GM12878 (cell line): ENCODE data around the gene KPNA1. TPM values are rescaled to one million over a fixed set of nuclear protein-coding genes. Genes with fewer than 3 reads are reported as not detected.

Source experiments
- CEBPB ChIP-seq, 2 experiments: fragments of 150-350 bp in 1 of 2; IDR thresholded peaks; 2 replicates each; pipeline ENCODE4 v1.6.1; 2012 to 2014; ENCODE audit warnings: low read depth in 2 of 2, low read length in 2 of 2, borderline replicate concordance in 1 of 2, inconsistent platforms in 1 of 2
- CEBPZ ChIP-seq: fragments of 150-350 bp; IDR thresholded peaks from 2 replicates; pipeline ENCODE4 v1.6.1; 2016; ENCODE audit warnings: low read depth, low read length
- CHD1 ChIP-seq: IDR thresholded peaks from 2 replicates; pipeline ENCODE4 v1.6.1; 2012; ENCODE audit warnings: low read depth, low read length, improper control_type of control experiment
- CHD2 ChIP-seq: IDR thresholded peaks from 2 replicates; pipeline ENCODE4 v1.6.1; 2011; ENCODE audit warnings: low read depth, low read length, improper control_type of control experiment, borderline replicate concordance
- ELK1 ChIP-seq: IDR thresholded peaks from 2 replicates; pipeline ENCODE4 v1.6.1; 2012; ENCODE audit warnings: low read depth, low read length, improper control_type of control experiment
- FOS ChIP-seq: IDR thresholded peaks from 3 replicates; pipeline ENCODE4 v1.6.1; 2011; ENCODE audit warnings: borderline replicate concordance; ENCODE audit not compliant: insufficient read length; ENCODE audit errors: extremely low read depth
- HSF1 ChIP-seq: fragments of 150-350 bp; IDR thresholded peaks from 2 replicates; pipeline ENCODE4 v1.6.1; 2014; ENCODE audit warnings: mild to moderate bottlenecking, low read depth, low read length
- IRF4 ChIP-seq: IDR thresholded peaks from 2 replicates; pipeline ENCODE4 v1.6.1; 2011; ENCODE audit warnings: low read depth, low read length
- KLF5 ChIP-seq: fragments of 450-650 bp; IDR thresholded peaks from 2 replicates; pipeline ENCODE4 v1.6.1; 2014; ENCODE audit warnings: mild to moderate bottlenecking; ENCODE audit not compliant: partially characterized antibody
- NFXL1 ChIP-seq: fragments of 450-650 bp; IDR thresholded peaks from 2 replicates; pipeline ENCODE4 v1.6.1; 2017; ENCODE audit warnings: antibody characterized with exemption, mild to moderate bottlenecking, borderline replicate concordance
- PML ChIP-seq: IDR thresholded peaks from 2 replicates; pipeline ENCODE4 v1.6.1; 2012; ENCODE audit warnings: low read length, inconsistent platforms
- POU2F2 ChIP-seq: IDR thresholded peaks from 3 replicates; pipeline ENCODE4 v1.6.1; 2011; ENCODE audit warnings: low read depth, mild to moderate bottlenecking, low read length, borderline replicate concordance
- RUNX3 ChIP-seq: IDR thresholded peaks from 2 replicates; pipeline ENCODE4 v1.6.1; 2012; ENCODE audit warnings: low read length, inconsistent platforms
- USF2 ChIP-seq: IDR thresholded peaks from 2 replicates; pipeline ENCODE4 v1.6.1; 2011; ENCODE audit warnings: low read depth, low read length, improper control_type of control experiment, borderline replicate concordance
- ZNF384 ChIP-seq: IDR thresholded peaks from 2 replicates; pipeline ENCODE4 v1.6.1; 2012; ENCODE audit warnings: low read depth, mild to moderate bottlenecking, low read length, improper control_type of control experiment, borderline replicate concordance
- polyA plus RNA-seq, 11 experiments: library from polyadenylated mRNA; depleted of rRNA in 4 of 11; unstranded in 6 of 11; stranded (reverse) in 5 of 11; fragments of >200 nt; fragmentation: Nextera tagmentation in 4 of 11; fragmentation: Illumina TruSeq in 1 of 11; extraction: Ambion mirVana in 4 of 11; extraction: Trizol in 1 of 11; gene quantifications; 1 replicate in 1 of 11; 2 replicates in 10 of 11; pipeline versions ENCODE4 v1.2.1 to v1.2.3, GENCODE V29; 2011 to 2016; ENCODE audit warnings: inconsistent platforms in 2 of 11, missing spikeins in 2 of 11, low read depth in 1 of 11
- total RNA-seq, 4 experiments: library from RNA; depleted of rRNA in 3 of 4; stranded (reverse); fragments of >200 nt in 3 of 4; fragmentation: Illumina TruSeq in 1 of 4; extraction: Trizol in 1 of 4; gene quantifications; 2 replicates each; pipeline versions ENCODE4 v1.2.1 to v1.2.3, GENCODE V29; 2013 to 2021
- TF ChIP-seq, protein P1 (sequence below): fragments of 450-650 bp; IDR thresholded peaks from 2 replicates; pipeline ENCODE4 v1.6.1; 2017; ENCODE audit warnings: mild to moderate bottlenecking
- TF ChIP-seq, protein P2 (sequence below): IDR thresholded peaks from 2 replicates; pipeline ENCODE4 v1.6.1; 2012; ENCODE audit warnings: low read depth, low read length, improper control_type of control experiment
- TF ChIP-seq, protein P3 (sequence below): fragments of 450-650 bp; IDR thresholded peaks from 2 replicates; pipeline ENCODE4 v1.6.1; 2016; ENCODE audit warnings: mild to moderate bottlenecking

The KPNA1 gene
- total and polyA plus RNA-seq, 10 of the 15 experiments (the other 5 are each of a cell fraction or from before 2014, with no cell fraction given), result 8.5 to 52.7 (median 41.0) TPM

- TF ChIP-seq CEBPZ, result no peak
- TF ChIP-seq, protein P1, sequence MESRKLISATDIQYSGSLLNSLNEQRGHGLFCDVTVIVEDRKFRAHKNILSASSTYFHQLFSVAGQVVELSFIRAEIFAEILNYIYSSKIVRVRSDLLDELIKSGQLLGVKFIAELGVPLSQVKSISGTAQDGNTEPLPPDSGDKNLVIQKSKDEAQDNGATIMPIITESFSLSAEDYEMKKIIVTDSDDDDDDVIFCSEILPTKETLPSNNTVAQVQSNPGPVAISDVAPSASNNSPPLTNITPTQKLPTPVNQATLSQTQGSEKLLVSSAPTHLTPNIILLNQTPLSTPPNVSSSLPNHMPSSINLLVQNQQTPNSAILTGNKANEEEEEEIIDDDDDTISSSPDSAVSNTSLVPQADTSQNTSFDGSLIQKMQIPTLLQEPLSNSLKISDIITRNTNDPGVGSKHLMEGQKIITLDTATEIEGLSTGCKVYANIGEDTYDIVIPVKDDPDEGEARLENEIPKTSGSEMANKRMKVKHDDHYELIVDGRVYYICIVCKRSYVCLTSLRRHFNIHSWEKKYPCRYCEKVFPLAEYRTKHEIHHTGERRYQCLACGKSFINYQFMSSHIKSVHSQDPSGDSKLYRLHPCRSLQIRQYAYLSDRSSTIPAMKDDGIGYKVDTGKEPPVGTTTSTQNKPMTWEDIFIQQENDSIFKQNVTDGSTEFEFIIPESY, result no peak
- TF ChIP-seq ELK1, result no peak
- peak; percentile 96 for TF ChIP-seq RUNX3
- no peak for TF ChIP-seq IRF4
- TF ChIP-seq, protein P2, sequence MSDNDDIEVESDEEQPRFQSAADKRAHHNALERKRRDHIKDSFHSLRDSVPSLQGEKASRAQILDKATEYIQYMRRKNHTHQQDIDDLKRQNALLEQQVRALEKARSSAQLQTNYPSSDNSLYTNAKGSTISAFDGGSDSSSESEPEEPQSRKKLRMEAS, result no peak
- no peak for TF ChIP-seq CEBPB (IDR thresholded peaks at IDR 0.05; ENCODE audit: borderline replicate concordance in 1 of 2, low read depth in 2 of 2, low read length in 2 of 2)
- TF ChIP-seq PML, result no peak
- no peak for TF ChIP-seq USF2
- TF ChIP-seq CHD2, result no peak
- TF ChIP-seq POU2F2, result 0 out of 3 replicates have a peak, but pooled peaks have one; percentile 29
- TF ChIP-seq HSF1, result no peak
- TF ChIP-seq, protein P3, sequence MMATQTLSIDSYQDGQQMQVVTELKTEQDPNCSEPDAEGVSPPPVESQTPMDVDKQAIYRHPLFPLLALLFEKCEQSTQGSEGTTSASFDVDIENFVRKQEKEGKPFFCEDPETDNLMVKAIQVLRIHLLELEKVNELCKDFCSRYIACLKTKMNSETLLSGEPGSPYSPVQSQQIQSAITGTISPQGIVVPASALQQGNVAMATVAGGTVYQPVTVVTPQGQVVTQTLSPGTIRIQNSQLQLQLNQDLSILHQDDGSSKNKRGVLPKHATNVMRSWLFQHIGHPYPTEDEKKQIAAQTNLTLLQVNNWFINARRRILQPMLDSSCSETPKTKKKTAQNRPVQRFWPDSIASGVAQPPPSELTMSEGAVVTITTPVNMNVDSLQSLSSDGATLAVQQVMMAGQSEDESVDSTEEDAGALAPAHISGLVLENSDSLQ, result peak; percentile 71
- TF ChIP-seq FOS, result no peak
- no peak for TF ChIP-seq KLF5
- TF ChIP-seq CHD1, result no peak
- no peak for TF ChIP-seq NFXL1
- TF ChIP-seq ZNF384, result no peak
Measured at GRCh38 chr3:122497425-122497824, 17.3 kb downstream of the KPNA1 start (continued).
